WTC11 (cell line): Measurements from ENCODE around the gene FUT2. TPM values are rescaled to one million over a fixed set of nuclear protein-coding genes. Genes with fewer than 3 reads are reported as not detected.

Source experiments
- ATAC-seq: fragments of 200-7000 bp; cut with Tn5 transposase; 2 replicates; pipeline ENCODE4 v1.10.0; 2021; ENCODE audit warnings: mild to moderate bottlenecking, moderate library complexity
- CTCF ChIA-PET: fragments of 300-600 bp; sonication (Branson Sonifier 250); formaldehyde crosslinking; loops from one replicate; lab custom pipeline; 2021; ENCODE audit warnings: antibody characterized with exemption; lab: Charles Lee
- POLR2A ChIA-PET: fragments of 350-600 bp; sonication (Branson Sonifier 250); formaldehyde crosslinking; loops from one replicate; lab custom pipeline; 2021; ENCODE audit warnings: antibody characterized with exemption; lab: Charles Lee
- DNase-seq: peaks from one replicate; pipeline ENCODE4 v3.0.0; 2021; ENCODE audit warnings: low spot score
- H3K27ac Mint-ChIP-seq: 2 replicates; pipeline ENCODE4 v1.8.0; 2021; ENCODE audit warnings: mixed read lengths
- H3K27me3 Mint-ChIP-seq: 2 replicates; pipeline ENCODE4 v1.8.0; 2021; ENCODE audit warnings: low read depth, mild to moderate bottlenecking, moderate library complexity, mixed read lengths
- H3K36me3 Mint-ChIP-seq: 2 replicates; pipeline ENCODE4 v1.8.0; 2021; ENCODE audit warnings: mixed read lengths
- H3K4me1 Mint-ChIP-seq: 2 replicates; pipeline ENCODE4 v1.8.0; 2022; ENCODE audit warnings: mixed read lengths
- H3K4me3 Mint-ChIP-seq: 2 replicates; pipeline ENCODE4 v1.8.0; 2021; ENCODE audit warnings: mild to moderate bottlenecking, moderate library complexity, mixed read lengths
- H3K9me3 Mint-ChIP-seq: 2 replicates; pipeline ENCODE4 v1.8.0; 2021; ENCODE audit warnings: mixed read lengths
- ARID4B ChIP-seq: sonication (generic); formaldehyde crosslinking; IDR thresholded peaks from 2 replicates; pipeline ENCODE4 v1.8.0; 2023; ENCODE audit warnings: missing genetic modification reagents, mild to moderate bottlenecking, borderline replicate concordance
- ATF1 ChIP-seq: sonication (generic); formaldehyde crosslinking; IDR thresholded peaks from 2 replicates; pipeline ENCODE4 v1.8.1; 2023; ENCODE audit warnings: mild to moderate bottlenecking, moderate library complexity, missing genetic modification reagents
- E2F4 ChIP-seq: sonication (generic); formaldehyde crosslinking; IDR thresholded peaks from 2 replicates; pipeline ENCODE4 v1.8.1; 2022; ENCODE audit warnings: low read depth, mild to moderate bottlenecking, moderate library complexity, missing genetic modification reagents, borderline replicate concordance
- E2F5 ChIP-seq: sonication (generic); formaldehyde crosslinking; IDR thresholded peaks from 2 replicates; pipeline ENCODE4 v1.8.1; 2022; ENCODE audit warnings: mild to moderate bottlenecking, moderate library complexity, missing genetic modification reagents
- ERG ChIP-seq: fragments of 250-450 bp; sonication (Bioruptor Pico); IDR thresholded peaks from 2 replicates; pipeline ENCODE4 v1.8.0; 2021; ENCODE audit warnings: mild to moderate bottlenecking
- FOXJ3 ChIP-seq: sonication (generic); formaldehyde crosslinking; IDR thresholded peaks from 2 replicates; pipeline ENCODE4 v1.9.0; 2021; ENCODE audit warnings: missing genetic modification reagents, mild to moderate bottlenecking, borderline replicate concordance
- FOXK1 ChIP-seq: sonication (generic); formaldehyde crosslinking; IDR thresholded peaks from 2 replicates; pipeline ENCODE4 v1.8.0; 2022; ENCODE audit warnings: mild to moderate bottlenecking, moderate library complexity, missing genetic modification reagents
- GTF2I ChIP-seq: fragments of 250-450 bp; sonication (Bioruptor Pico); conservative IDR thresholded peaks from 2 replicates; pipeline ENCODE4 v1.4.0; 2021; ENCODE audit warnings: mild to moderate bottlenecking
- HMGXB4 ChIP-seq: sonication (generic); formaldehyde crosslinking; IDR thresholded peaks from 2 replicates; pipeline ENCODE4 v1.8.1; 2023; ENCODE audit warnings: mild to moderate bottlenecking, moderate library complexity, missing genetic modification reagents
- MAX ChIP-seq: sonication (generic); formaldehyde crosslinking; IDR thresholded peaks from 2 replicates; pipeline ENCODE4 v1.8.0; 2022; ENCODE audit warnings: mild to moderate bottlenecking, missing genetic modification reagents
- MYBL2 ChIP-seq: sonication (generic); formaldehyde crosslinking; IDR thresholded peaks from 2 replicates; pipeline ENCODE4 v1.8.1; 2023; ENCODE audit warnings: mild to moderate bottlenecking, moderate library complexity, missing genetic modification reagents
- RELA ChIP-seq: sonication (generic); formaldehyde crosslinking; IDR thresholded peaks from 2 replicates; pipeline ENCODE4 v1.8.1; 2022; ENCODE audit warnings: missing genetic modification reagents, mild to moderate bottlenecking, borderline replicate concordance
- USF1 ChIP-seq: sonication (generic); formaldehyde crosslinking; IDR thresholded peaks from 2 replicates; pipeline ENCODE4 v1.8.0; 2022; ENCODE audit warnings: mild to moderate bottlenecking, missing genetic modification reagents
- ZBTB43 ChIP-seq: sonication (generic); formaldehyde crosslinking; IDR thresholded peaks from 2 replicates; pipeline ENCODE4 v1.8.1; 2023; ENCODE audit warnings: mild to moderate bottlenecking, missing genetic modification reagents
- ZNF396 ChIP-seq: fragments of 250-450 bp; sonication (Bioruptor Pico); IDR thresholded peaks from 2 replicates; pipeline ENCODE4 v1.8.0; 2021; ENCODE audit warnings: mild to moderate bottlenecking, moderate library complexity, borderline replicate concordance
- ZNF416 ChIP-seq: fragments of 250-450 bp; sonication (Bioruptor Pico); IDR thresholded peaks from 2 replicates; pipeline ENCODE4 v1.9.0; 2021; ENCODE audit warnings: mild to moderate bottlenecking, inconsistent platforms
- ZNF671 ChIP-seq: fragments of 250-450 bp; sonication (Bioruptor Pico); IDR thresholded peaks from 2 replicates; pipeline ENCODE4 v1.8.0; 2021; ENCODE audit warnings: mild to moderate bottlenecking
- total RNA-seq: library from RNA; stranded (reverse); gene quantifications from 3 replicates; pipeline ENCODE4 v1.2.3, GENCODE V29; 2021

The FUT2 gene
- total RNA-seq, 1 experiment from 2014 or later, result 5.9 TPM

- TF ChIP-seq ZBTB43 (0 out of 2 replicates have a peak, but pooled peaks have one; percentile 51), FOXK1 (CRISPR knock-in tag) (no peak), FOXJ3 (CRISPR knock-in tag) (no peak), ZNF396 (CRISPR knock-in tag) (no peak), E2F4 (CRISPR knock-in tag) (no peak), MYBL2 (0 out of 2 replicates have a peak, but pooled peaks have one; percentile 38), E2F5 (0 out of 2 replicates have a peak, but pooled peaks have one; percentile 14), RELA (CRISPR knock-in tag) (0 out of 2 replicates have a peak, but pooled peaks have one; percentile 30)
- TF ChIP-seq, all 79 proteins: peak for 8
Measured at GRCh38 chr19:48695743-48696352, at the start of gene FUT2 (continued).

- H3K27ac Mint-ChIP-seq, result peak within 1 kb of the TSS; percentile 84
- DNase-seq (peak; percentile 97), ATAC-seq (peak; percentile 85)
- ChIA-PET POLR2A (interaction anchor here (0.5 to 2.7 kb wide), 15 partner anchors 12 to 781 kb away, joined by 3 to 20 read pairs (median 4); partner anchors contain the start of genes BCAT2, FAM83E, FUT2 and SPHK2), CTCF (interaction anchor here (0.5 to 2.4 kb wide), 38 partner anchors 9 to 579 kb away, joined by 3 to 41 read pairs (median 6); partner anchors contain the start of genes BCAT2, DBP, FUT2 and GYS1)
- peaks cover 3% of the 10 kb centered on the region for H3K9me3 Mint-ChIP-seq
- peaks cover 9% of the 10 kb centered on the region for H3K4me1 Mint-ChIP-seq
- no peaks in the 10 kb centered on the region; the same call in none of the 2 replicates for H3K27me3 Mint-ChIP-seq
- H3K36me3 Mint-ChIP-seq, result peaks cover 2% of the 10 kb centered on the region; the same call in 1 of the 2 replicates
- peak within 1 kb of the TSS; percentile 85 for H3K4me3 Mint-ChIP-seq
- 0 out of 2 replicates have a peak, but pooled peaks have one; percentile 24 for TF ChIP-seq ZNF416
- no peak for TF ChIP-seq ATF1 (CRISPR knock-in tag)
- TF ChIP-seq FOXJ3 (CRISPR knock-in tag), result no peak
- TF ChIP-seq ZBTB43, result 0 out of 2 replicates have a peak, but pooled peaks have one; percentile 33
- no peak for TF ChIP-seq ZNF671 (CRISPR knock-in tag)
- no peak for TF ChIP-seq USF1 (CRISPR knock-in tag)
- no peak for TF ChIP-seq GTF2I (CRISPR knock-in tag)
- TF ChIP-seq MAX (CRISPR knock-in tag), result peak; percentile 80
- TF ChIP-seq ERG (CRISPR knock-in tag), result no peak
- TF ChIP-seq HMGXB4 (CRISPR knock-in tag), result no peak
- no peak for TF ChIP-seq ARID4B
Measured at GRCh38 chr19:48646001-48646721, 49.6 kb upstream of the FUT2 start, which contains the start of gene CA11. Gene CA11 (minus strand): TSS chr19:48646187. CDS start chr19:48645632, 555 bp downstream.
